ENCODE data around the gene FOXD4L6. TPM values are rescaled to one million over a fixed set of nuclear protein-coding genes. Genes with fewer than 3 reads are reported as not detected.
"Not testable (repeated sequence)": the region's sequence is repeated elsewhere in the genome, so short reads cannot be mapped to it uniquely, and the experiment has no call there.

FOXD4L6 gene
- under 1 TPM in 1 of 2 donors, not detected in 1; 0.11 TPM for total RNA-seq
- not detected for polyA plus RNA-seq (ENCODE audit: insufficient read length in 2 of 2)
- long read RNA-seq, donor 1: 0 reads
- long read RNA-seq, donor 2: 0 reads
- long read RNA-seq, donor 3: 0 reads
- long read RNA-seq, donor 4: 0 reads

GRCh38 chr9:41128581-41128980 is at the start of gene FOXD4L6:
Gene FOXD4L6 (minus strand): TSS chr9:41128681. CDS start chr9:41128383, 298 bp downstream.
- DNase-seq (ENCODE audit: low read depth in 4 of 6, low spot score in 6 of 6); H3K27me3 ChIP-seq (ENCODE audit: control insufficient read depth, insufficient read depth, low read length); H3K9me3 ChIP-seq (ENCODE audit: control insufficient read depth, insufficient read depth, low read length); H3K27ac ChIP-seq (ENCODE audit: low read depth, low read length); H3K4me3 ChIP-seq (ENCODE audit: low read depth, low read length); H3K36me3 ChIP-seq (ENCODE audit: control insufficient read depth, insufficient read depth, low read length); H3K4me1 ChIP-seq (ENCODE audit: control insufficient read depth, insufficient read depth, low read length): not testable (repeated sequence)
- no CpG with 5 or more reads among the region's 15 CpGs for WGBS (ENCODE audit: insufficient coverage)

DNA sequence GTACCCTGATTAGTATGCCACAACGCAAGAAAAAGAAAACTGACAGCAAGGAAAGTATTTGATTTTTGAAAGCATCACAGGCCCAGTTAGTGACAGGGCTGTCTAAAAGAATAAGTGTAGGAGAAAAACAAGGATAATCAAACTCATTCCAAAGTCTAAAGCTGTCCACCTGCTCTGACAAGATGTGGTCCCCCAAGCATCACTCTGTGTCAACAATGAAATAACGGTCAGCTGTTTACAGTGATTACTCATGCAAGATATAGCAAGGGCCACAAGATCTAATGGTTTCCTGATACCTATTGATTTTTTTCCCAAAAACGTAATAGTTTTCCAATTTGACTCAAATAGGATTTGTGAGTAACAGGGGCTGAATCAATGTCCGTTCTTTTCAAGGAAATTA is 46.5 kb upstream of the FOXD4L6 start:
- H3K4me3 ChIP-seq (ENCODE audit: low read depth, low read length); H3K9me3 ChIP-seq (ENCODE audit: control insufficient read depth, insufficient read depth, low read length); H3K27me3 ChIP-seq (ENCODE audit: control insufficient read depth, insufficient read depth, low read length); H3K27ac ChIP-seq (ENCODE audit: low read depth, low read length); H3K36me3 ChIP-seq (ENCODE audit: control insufficient read depth, insufficient read depth, low read length); H3K4me1 ChIP-seq (ENCODE audit: control insufficient read depth, insufficient read depth, low read length); DNase-seq (ENCODE audit: low read depth in 4 of 6, low spot score in 6 of 6): not testable (repeated sequence)
- no CpG with 5 or more reads among the region's 4 CpGs for WGBS (ENCODE audit: insufficient coverage)

GRCh38 chr9:41150116-41150515 is 21.6 kb upstream of the FOXD4L6 start:
- H3K36me3 ChIP-seq (ENCODE audit: control insufficient read depth, insufficient read depth, low read length); H3K4me1 ChIP-seq (ENCODE audit: control insufficient read depth, insufficient read depth, low read length); H3K9me3 ChIP-seq (ENCODE audit: control insufficient read depth, insufficient read depth, low read length); DNase-seq (ENCODE audit: low read depth in 4 of 6, low spot score in 6 of 6); H3K27ac ChIP-seq (ENCODE audit: low read depth, low read length); H3K27me3 ChIP-seq (ENCODE audit: control insufficient read depth, insufficient read depth, low read length); H3K4me3 ChIP-seq (ENCODE audit: low read depth, low read length): not testable (repeated sequence)
- no CpG with 5 or more reads among the region's 18 CpGs for WGBS (ENCODE audit: insufficient coverage)

GRCh38 chr9:41141878-41142277 is 13.4 kb upstream of the FOXD4L6 start:
- H3K4me1 ChIP-seq (ENCODE audit: control insufficient read depth, insufficient read depth, low read length); H3K4me3 ChIP-seq (ENCODE audit: low read depth, low read length); DNase-seq (ENCODE audit: low read depth in 4 of 6, low spot score in 6 of 6); H3K27ac ChIP-seq (ENCODE audit: low read depth, low read length); H3K9me3 ChIP-seq (ENCODE audit: control insufficient read depth, insufficient read depth, low read length); H3K36me3 ChIP-seq (ENCODE audit: control insufficient read depth, insufficient read depth, low read length); H3K27me3 ChIP-seq (ENCODE audit: control insufficient read depth, insufficient read depth, low read length): not testable (repeated sequence)
- no CpG with 5 or more reads among the region's 2 CpGs for WGBS (ENCODE audit: insufficient coverage)

DNA sequence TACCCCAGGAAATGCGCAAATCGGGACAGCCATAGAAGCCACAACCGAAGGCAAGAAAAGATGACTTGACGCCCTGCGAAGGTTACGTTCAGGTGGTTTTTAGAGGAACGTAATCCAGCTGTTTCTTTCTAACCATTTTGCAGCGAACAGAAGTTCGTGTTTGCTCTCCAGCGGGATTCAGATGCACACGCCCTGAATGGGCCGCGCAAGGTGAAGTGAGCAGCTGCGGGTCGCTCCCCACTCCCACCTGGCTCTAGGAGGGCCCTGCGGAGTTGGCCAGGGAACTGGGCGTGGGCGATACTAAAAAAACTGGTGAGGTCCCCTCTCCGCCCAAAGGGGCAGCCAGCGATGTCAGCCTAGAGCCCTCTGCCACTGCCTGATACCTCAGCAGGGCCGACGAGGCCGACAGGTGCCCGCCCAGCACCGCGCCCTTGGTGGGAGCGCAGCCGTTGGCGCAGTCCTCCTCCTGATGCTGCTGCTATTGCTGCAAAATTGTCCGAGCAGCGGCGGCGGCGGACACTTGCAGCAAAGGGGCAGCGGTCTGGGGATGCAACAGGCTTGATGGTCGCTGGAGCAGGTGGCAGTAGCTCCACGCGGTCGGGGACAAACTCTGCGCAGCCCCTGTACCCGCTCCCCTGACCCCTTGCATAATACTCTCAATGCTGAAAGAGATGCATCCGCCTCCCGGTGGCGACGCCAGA is 1.6 kb downstream of the FOXD4L6 start:
- not testable (repeated sequence) for H3K9me3 ChIP-seq (ENCODE audit: control insufficient read depth, insufficient read depth, low read length); H3K4me1 ChIP-seq (ENCODE audit: control insufficient read depth, insufficient read depth, low read length); H3K4me3 ChIP-seq (ENCODE audit: low read depth, low read length); DNase-seq (ENCODE audit: low read depth in 4 of 6, low spot score in 6 of 6); H3K27me3 ChIP-seq (ENCODE audit: control insufficient read depth, insufficient read depth, low read length); H3K36me3 ChIP-seq (ENCODE audit: control insufficient read depth, insufficient read depth, low read length); H3K27ac ChIP-seq (ENCODE audit: low read depth, low read length)
- 0% methylated on average over 6 of the region's 45 CpGs for WGBS (ENCODE audit: insufficient coverage)

DNA sequence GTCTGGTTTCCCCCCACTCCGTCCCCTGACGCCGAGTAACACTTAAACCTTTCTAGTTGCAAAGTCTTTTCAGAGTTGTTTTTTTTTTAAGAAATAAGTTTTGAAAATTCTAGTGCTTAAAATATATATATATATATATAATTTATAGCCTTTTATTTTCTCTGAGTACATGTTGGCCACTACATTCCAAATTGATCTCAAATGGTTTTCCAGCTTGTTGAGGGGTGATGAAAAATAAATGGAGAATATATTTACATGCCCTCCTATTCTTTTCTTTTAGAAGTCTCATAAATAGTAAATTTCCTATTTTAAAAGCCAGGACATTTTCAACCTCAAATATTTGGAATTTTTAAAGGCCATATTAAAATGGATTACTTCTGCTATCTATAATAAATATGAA is 2.5 kb downstream of the FOXD4L6 start:
- DNase-seq (ENCODE audit: low read depth in 4 of 6, low spot score in 6 of 6); H3K9me3 ChIP-seq (ENCODE audit: control insufficient read depth, insufficient read depth, low read length); H3K4me1 ChIP-seq (ENCODE audit: control insufficient read depth, insufficient read depth, low read length); H3K27ac ChIP-seq (ENCODE audit: low read depth, low read length); H3K36me3 ChIP-seq (ENCODE audit: control insufficient read depth, insufficient read depth, low read length); H3K27me3 ChIP-seq (ENCODE audit: control insufficient read depth, insufficient read depth, low read length); H3K4me3 ChIP-seq (ENCODE audit: low read depth, low read length): not testable (repeated sequence)
- no CpG with 5 or more reads among the region's 3 CpGs for WGBS (ENCODE audit: insufficient coverage)

DNA sequence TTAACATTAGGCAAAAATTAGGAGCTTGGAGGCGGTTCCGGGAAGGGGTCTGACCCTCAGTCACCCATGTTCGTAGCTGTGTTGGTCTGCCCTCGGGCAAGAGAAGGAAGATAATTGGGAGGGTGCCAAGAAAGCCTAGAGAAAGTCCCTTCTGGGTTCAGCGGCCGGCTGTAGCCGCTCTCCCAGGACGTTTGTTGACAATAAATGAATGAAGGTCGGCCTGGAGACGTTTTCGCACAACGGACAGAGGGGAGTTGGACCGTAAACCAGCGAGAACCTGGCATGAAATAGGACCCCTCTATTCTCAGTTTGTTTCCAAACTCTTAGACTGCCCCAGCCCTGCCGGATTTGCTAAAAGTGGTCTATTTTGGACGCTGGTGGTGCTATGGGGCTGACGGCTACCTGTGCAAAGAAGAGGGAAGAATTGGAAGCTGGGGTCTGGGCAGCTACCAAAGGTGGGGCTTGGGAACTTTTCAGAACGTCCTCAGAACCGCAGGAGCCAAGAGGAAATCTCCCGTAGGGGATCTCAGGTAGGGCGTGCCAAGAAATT is 3.3 kb downstream of the FOXD4L6 start:
- not testable (repeated sequence) for H3K36me3 ChIP-seq (ENCODE audit: control insufficient read depth, insufficient read depth, low read length); H3K9me3 ChIP-seq (ENCODE audit: control insufficient read depth, insufficient read depth, low read length); H3K4me3 ChIP-seq (ENCODE audit: low read depth, low read length); H3K27ac ChIP-seq (ENCODE audit: low read depth, low read length); H3K27me3 ChIP-seq (ENCODE audit: control insufficient read depth, insufficient read depth, low read length); DNase-seq (ENCODE audit: low read depth in 4 of 6, low spot score in 6 of 6); H3K4me1 ChIP-seq (ENCODE audit: control insufficient read depth, insufficient read depth, low read length)
- WGBS (ENCODE audit: insufficient coverage): no CpG with 5 or more reads among the region's 21 CpGs

- H3K4me1 ChIP-seq (ENCODE audit: control insufficient read depth, insufficient read depth, low read length); H3K36me3 ChIP-seq (ENCODE audit: control insufficient read depth, insufficient read depth, low read length); H3K4me3 ChIP-seq (ENCODE audit: low read depth, low read length); DNase-seq (ENCODE audit: low read depth in 4 of 6, low spot score in 6 of 6); H3K9me3 ChIP-seq (ENCODE audit: control insufficient read depth, insufficient read depth, low read length); H3K27ac ChIP-seq (ENCODE audit: low read depth, low read length); H3K27me3 ChIP-seq (ENCODE audit: control insufficient read depth, insufficient read depth, low read length): not testable (repeated sequence)
- WGBS (ENCODE audit: insufficient coverage): 16% methylated on average over 14 of the region's 52 CpGs
These were observed 4.0 kb downstream of the FOXD4L6 start for GRCh38 chr9:41124250-41125108.

- H3K4me3 ChIP-seq (ENCODE audit: low read depth, low read length); H3K9me3 ChIP-seq (ENCODE audit: control insufficient read depth, insufficient read depth, low read length); H3K27ac ChIP-seq (ENCODE audit: low read depth, low read length); H3K36me3 ChIP-seq (ENCODE audit: control insufficient read depth, insufficient read depth, low read length); DNase-seq (ENCODE audit: low read depth in 4 of 6, low spot score in 6 of 6); H3K4me1 ChIP-seq (ENCODE audit: control insufficient read depth, insufficient read depth, low read length); H3K27me3 ChIP-seq (ENCODE audit: control insufficient read depth, insufficient read depth, low read length): not testable (repeated sequence)
- 0% methylated on average over 9 of the region's 33 CpGs for WGBS (ENCODE audit: insufficient coverage)
These were observed 4.7 kb downstream of the FOXD4L6 start for GRCh38 chr9:41123812-41124211.
